Endometrium (tissue), 2 donors: ENCODE data around the gene LONRF3.

Experiments
- FAIRE-seq: peaks from 2 replicates; lab custom pipeline; 2012; peaks lifted over from hg19 to GRCh38; lab: Jason Lieb, UNC
- donor health status: control.
- donor health status: control.

Gene LONRF3

DNA sequence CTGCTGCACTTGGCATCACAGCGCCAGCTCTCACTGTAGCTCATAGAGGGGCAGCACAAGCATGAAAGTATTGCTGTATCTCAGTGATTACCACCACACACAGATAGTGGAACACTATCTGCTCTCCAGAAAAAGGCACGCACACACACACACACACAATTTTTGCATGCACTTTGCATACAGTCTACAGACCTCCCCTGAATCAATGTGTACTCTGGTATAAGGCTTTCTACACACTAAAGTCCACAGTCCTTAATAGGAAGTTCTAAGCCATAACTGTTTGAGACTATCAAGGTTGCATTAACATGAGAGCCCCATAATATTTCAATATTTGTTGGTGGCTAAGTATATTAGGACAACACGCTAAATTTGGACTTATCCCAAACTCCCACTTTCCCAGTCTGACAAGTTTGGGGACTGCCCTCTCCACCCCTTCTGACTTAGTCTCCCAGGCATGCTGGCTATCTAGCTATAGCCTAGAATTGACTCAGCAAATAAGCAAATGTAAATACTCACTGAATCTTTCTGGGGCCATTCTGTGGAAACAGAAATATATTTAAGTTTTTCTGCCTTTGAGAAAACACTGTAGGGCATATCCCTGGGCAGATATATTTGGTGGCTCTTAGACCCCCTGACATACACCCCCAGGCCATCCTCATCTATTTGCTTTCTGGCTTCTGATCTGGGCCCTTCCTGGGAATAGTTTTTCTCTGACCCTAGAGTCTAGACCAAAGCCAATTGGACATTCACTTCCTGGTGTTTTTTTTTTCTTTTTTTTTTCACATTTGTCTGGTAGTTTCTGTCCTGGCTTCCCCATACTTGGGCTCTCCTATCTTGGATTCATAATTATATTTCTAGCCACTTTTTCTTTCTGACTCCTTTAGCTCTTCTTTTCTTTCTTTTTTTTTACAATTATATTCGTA, 62.0 kb downstream of the LONRF3 start:
- FAIRE-seq, result no peak

- no peak for FAIRE-seq
Observed at GRCh38 chrX:119040432-119040831, 66.0 kb downstream of the LONRF3 start.

DNA sequence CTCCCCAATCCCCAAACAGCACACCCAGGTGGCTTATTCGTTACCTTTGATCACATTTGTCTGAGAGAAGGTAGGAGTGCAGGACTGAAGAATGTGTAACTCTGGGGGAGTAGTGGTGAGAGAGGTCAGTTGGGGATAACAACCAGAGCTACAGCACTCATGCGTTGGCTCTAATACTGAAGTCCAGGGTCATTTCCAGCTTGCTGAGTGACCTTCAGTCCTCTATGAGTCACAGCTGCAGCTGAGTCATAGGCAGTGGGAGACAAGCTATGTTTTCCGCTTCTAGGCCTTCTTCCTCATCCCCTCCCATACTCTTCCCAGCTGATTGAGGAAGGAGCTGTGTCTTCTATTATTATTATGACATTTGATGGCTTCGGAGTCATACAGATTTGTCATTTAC, 66.8 kb downstream of the LONRF3 start:
- no peak for FAIRE-seq

GRCh38 chrX:119042040-119042439, 67.6 kb downstream of the LONRF3 start:
- FAIRE-seq, result no peak

- FAIRE-seq, result no peak
Observed at GRCh38 chrX:119042996-119043395, 68.6 kb downstream of the LONRF3 start.

- FAIRE-seq, result no peak
Observed at GRCh38 chrX:119045884-119046283, 71.5 kb downstream of the LONRF3 start.

- FAIRE-seq, result no peak
Observed at GRCh38 chrX:119055687-119056086, 81.3 kb downstream of the LONRF3 start.

DNA sequence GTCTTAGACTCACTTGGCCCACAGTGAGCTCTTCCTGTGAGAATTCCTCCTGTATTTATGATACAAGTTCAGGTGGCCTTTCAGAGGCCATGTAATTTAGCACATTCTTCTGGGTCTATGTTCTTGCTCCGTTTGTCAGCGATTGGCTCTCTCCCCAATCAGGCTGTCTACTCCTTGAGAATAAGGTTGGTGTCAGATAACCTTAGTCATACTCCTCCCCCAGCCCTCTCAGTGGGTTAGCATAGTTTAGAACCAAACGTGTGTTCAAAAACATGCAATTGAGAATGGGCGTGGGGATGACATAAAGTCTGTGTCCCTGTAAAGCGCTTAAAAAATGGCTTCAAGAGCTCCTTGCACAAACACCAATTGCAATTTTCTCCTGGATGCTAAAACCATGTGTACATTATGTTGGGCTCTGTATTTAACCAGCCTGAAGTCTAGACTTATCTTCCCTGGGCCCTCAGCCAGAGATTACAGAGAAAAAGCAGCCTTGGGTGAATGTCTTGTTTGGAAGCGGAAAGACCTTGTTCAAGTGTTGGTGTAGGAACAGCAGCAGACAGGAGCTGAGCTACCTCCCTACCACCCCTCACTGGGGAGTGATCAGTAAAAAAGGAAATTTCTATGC, 88.4 kb downstream of the LONRF3 start:
- no peak for FAIRE-seq

DNA sequence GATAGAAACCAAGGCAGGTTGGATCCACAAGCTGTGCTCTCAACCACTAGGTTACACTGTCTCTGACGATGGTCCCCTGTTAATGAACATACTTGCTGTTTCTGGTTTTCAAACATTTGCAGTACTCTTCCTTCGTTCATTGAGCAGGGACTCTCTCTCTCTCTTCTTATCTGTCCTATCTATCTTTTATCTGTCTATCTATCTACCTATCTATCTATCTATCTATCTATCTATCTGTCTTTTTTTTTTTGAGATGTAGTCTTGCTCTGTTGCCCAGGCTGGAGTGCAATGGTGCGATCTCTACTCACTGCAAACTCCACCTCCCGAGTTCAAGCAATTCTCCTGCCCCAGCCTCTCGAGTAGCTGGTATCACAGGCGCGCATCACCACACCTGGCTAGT, 89.0 kb downstream of the LONRF3 start:
- no peak for FAIRE-seq

- no peak for FAIRE-seq
Observed at GRCh38 chrX:119067023-119067739, 92.8 kb downstream of the LONRF3 start.
